ENCODE measurements around the gene PTPRN2. TPM values are rescaled to one million over a fixed set of nuclear protein-coding genes. Genes with fewer than 3 reads are reported as not detected.

PTPRN2 gene
- total and polyA plus RNA-seq, 2 donors (not counting 1 experiment from before 2014, with no cell fraction given): 0.54 to 1.2 TPM

DNA sequence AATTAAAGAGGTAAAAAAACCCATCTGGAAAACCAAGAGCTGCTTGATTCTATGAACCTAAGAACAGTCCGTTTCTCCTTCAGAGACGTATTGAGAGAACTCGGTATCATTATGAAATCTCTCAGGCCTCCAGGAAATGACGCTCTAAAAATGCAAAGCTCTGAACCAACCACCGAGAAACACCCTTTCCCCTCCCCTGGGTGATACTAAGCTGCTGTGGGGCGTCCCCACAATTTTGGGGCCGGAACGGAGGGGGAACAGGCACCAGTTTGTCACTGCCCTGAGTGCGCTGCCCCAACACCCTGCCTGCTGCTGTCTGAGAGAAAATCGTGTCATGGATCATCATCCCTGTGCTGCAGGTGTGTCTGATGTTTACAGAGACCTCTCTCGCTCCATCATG lies 741.4 kb downstream of the PTPRN2 start:
- H3K27ac ChIP-seq (ENCODE audit: insufficient read depth, low read length): no peak overlapping the region
- no peak for TF ChIP-seq EZH2 (IDR thresholded peaks at IDR 0.05; ENCODE audit: low read length, missing control alignments)
- TF ChIP-seq, protein P1, sequence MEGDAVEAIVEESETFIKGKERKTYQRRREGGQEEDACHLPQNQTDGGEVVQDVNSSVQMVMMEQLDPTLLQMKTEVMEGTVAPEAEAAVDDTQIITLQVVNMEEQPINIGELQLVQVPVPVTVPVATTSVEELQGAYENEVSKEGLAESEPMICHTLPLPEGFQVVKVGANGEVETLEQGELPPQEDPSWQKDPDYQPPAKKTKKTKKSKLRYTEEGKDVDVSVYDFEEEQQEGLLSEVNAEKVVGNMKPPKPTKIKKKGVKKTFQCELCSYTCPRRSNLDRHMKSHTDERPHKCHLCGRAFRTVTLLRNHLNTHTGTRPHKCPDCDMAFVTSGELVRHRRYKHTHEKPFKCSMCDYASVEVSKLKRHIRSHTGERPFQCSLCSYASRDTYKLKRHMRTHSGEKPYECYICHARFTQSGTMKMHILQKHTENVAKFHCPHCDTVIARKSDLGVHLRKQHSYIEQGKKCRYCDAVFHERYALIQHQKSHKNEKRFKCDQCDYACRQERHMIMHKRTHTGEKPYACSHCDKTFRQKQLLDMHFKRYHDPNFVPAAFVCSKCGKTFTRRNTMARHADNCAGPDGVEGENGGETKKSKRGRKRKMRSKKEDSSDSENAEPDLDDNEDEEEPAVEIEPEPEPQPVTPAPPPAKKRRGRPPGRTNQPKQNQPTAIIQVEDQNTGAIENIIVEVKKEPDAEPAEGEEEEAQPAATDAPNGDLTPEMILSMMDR (conservative IDR thresholded peaks at IDR 0.05 in 1 of 2, IDR thresholded peaks at IDR 0.05 in 1 of 2; ENCODE audit: low read depth in 1 of 2, low read length in 2 of 2): no peak
- DNase-seq (ENCODE audit: low read depth in 2 of 2): no peak
- no peak overlapping the region for H3K4me3 ChIP-seq (replicated peaks in 1 of 4; ENCODE audit: control extremely low read depth in 1 of 4, insufficient read depth in 1 of 4, low read depth in 3 of 4, low read length in 4 of 4)
- no peaks in the 10 kb centered on the region for H3K36me3 ChIP-seq (ENCODE audit: control insufficient read depth, insufficient read depth, low read length)
- no peaks in the 10 kb centered on the region for H3K27me3 ChIP-seq (ENCODE audit: control insufficient read depth, insufficient read depth, low read length)
- no peaks in the 10 kb centered on the region for H3K9me3 ChIP-seq (ENCODE audit: control insufficient read depth, insufficient read depth, low read depth, low read length)
- H2AFZ ChIP-seq (ENCODE audit: low read length): no peak overlapping the region
- no peaks in the 10 kb centered on the region for H3K4me1 ChIP-seq (ENCODE audit: control insufficient read depth, extremely low read depth, insufficient read depth, low read length)
- no peaks in the 10 kb centered on the region for H4K20me1 ChIP-seq (ENCODE audit: control insufficient read depth, extremely low read depth, insufficient read depth, low read length)
- no peak overlapping the region for H3K9ac ChIP-seq (ENCODE audit: insufficient read depth, low read length)
- H3K4me2 ChIP-seq (ENCODE audit: extremely low read depth, insufficient read depth, low read length): no peak overlapping the region
- no peaks in the 10 kb centered on the region for H3K79me2 ChIP-seq (ENCODE audit: control insufficient read depth, insufficient read depth, low read length)

DNA sequence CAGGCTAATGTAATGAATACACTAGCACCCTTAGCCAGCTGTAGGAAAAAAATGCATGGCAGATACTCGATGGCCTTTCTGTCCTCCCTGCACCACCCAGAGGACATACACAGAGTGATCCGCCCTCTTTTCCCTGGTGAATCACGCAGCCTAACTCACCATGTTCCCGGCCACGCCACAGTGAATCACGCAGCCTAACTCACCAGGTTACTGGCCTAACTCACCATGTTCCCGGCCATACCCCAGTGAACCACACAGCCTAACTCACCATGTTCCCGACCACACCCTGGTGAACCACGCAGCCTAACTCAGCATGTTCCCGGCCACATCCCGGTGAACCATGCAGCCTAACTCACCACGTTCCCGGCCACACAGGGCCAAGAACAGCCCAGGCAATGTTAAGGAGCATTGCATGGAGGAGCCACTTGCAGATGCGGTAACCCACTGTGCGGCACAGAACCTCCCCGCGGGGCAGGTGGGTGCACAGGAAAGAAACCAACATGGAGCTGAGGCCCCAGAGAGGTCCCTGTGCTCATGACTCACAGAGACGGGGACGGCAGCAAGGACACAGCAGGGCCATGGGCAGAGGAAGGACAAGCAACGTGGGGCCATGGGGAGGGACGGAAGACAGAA lies 742.3 kb downstream of the PTPRN2 start:
- H4K20me1 ChIP-seq (ENCODE audit: control insufficient read depth, extremely low read depth, insufficient read depth, low read length): no peaks in the 10 kb centered on the region
- no peak overlapping the region for H3K4me3 ChIP-seq (replicated peaks in 1 of 4; ENCODE audit: control extremely low read depth in 1 of 4, insufficient read depth in 1 of 4, low read depth in 3 of 4, low read length in 4 of 4)
- H3K27ac ChIP-seq (ENCODE audit: insufficient read depth, low read length): no peak overlapping the region
- no peak overlapping the region for H3K4me2 ChIP-seq (ENCODE audit: extremely low read depth, insufficient read depth, low read length)
- no peak overlapping the region for H2AFZ ChIP-seq (ENCODE audit: low read length)
- H3K79me2 ChIP-seq (ENCODE audit: control insufficient read depth, insufficient read depth, low read length): no peaks in the 10 kb centered on the region
- TF ChIP-seq, protein P1 (conservative IDR thresholded peaks at IDR 0.05 in 1 of 2, IDR thresholded peaks at IDR 0.05 in 1 of 2; ENCODE audit: low read depth in 1 of 2, low read length in 2 of 2): no peak
- TF ChIP-seq EZH2 (IDR thresholded peaks at IDR 0.05; ENCODE audit: low read length, missing control alignments): no peak
- H3K9me3 ChIP-seq (ENCODE audit: control insufficient read depth, insufficient read depth, low read depth, low read length): peaks cover under 1% of the 10 kb centered on the region
- no peak overlapping the region for H3K9ac ChIP-seq (ENCODE audit: insufficient read depth, low read length)
- no peaks in the 10 kb centered on the region for H3K36me3 ChIP-seq (ENCODE audit: control insufficient read depth, insufficient read depth, low read length)
- H3K4me1 ChIP-seq (ENCODE audit: control insufficient read depth, extremely low read depth, insufficient read depth, low read length): no peaks in the 10 kb centered on the region
- no peaks in the 10 kb centered on the region for H3K27me3 ChIP-seq (ENCODE audit: control insufficient read depth, insufficient read depth, low read length)
- DNase-seq (ENCODE audit: low read depth in 2 of 2): peak in 1 of 2 donors; percentile 27

DNA sequence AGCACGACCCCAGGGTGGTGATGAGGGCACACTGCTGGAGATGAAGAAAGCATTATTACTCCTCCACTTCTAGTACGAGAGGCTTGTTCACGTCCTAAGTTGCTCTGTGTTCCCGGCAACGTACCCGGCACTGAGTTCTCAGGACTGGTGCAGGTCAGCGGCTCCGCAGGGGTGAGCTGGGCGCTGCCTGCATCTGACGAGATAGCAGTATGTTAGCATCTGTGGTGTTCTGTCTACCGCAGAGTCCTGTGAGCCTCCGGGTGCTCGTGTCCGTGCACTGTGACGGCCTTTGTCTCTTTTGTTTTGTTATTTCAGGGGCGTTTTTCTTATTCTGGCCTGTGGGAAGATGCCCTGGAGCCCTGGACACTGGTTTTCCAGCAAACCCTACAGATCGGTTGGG lies 743.0 kb downstream of the PTPRN2 start:
- Histone ChIP-seq H4K20me1 (ENCODE audit: control insufficient read depth, extremely low read depth, insufficient read depth, low read length) (no peaks in the 10 kb centered on the region), H3K4me3 (replicated peaks in 1 of 4; ENCODE audit: control extremely low read depth in 1 of 4, insufficient read depth in 1 of 4, low read depth in 3 of 4, low read length in 4 of 4) (no peak overlapping the region), H3K27me3 (ENCODE audit: control insufficient read depth, insufficient read depth, low read length) (no peaks in the 10 kb centered on the region), H3K4me1 (ENCODE audit: control insufficient read depth, extremely low read depth, insufficient read depth, low read length) (no peaks in the 10 kb centered on the region), H3K9ac (ENCODE audit: insufficient read depth, low read length) (no peak overlapping the region), H3K4me2 (ENCODE audit: extremely low read depth, insufficient read depth, low read length) (no peak overlapping the region), H3K9me3 (ENCODE audit: control insufficient read depth, insufficient read depth, low read depth, low read length) (peaks cover 7% of the 10 kb centered on the region), H2AFZ (ENCODE audit: low read length) (no peak overlapping the region), H3K36me3 (ENCODE audit: control insufficient read depth, insufficient read depth, low read length) (no peaks in the 10 kb centered on the region), H3K79me2 (ENCODE audit: control insufficient read depth, insufficient read depth, low read length) (no peaks in the 10 kb centered on the region), H3K27ac (ENCODE audit: insufficient read depth, low read length) (no peak overlapping the region)
- TF ChIP-seq, protein P1 (conservative IDR thresholded peaks at IDR 0.05 in 1 of 2, IDR thresholded peaks at IDR 0.05 in 1 of 2; ENCODE audit: low read depth in 1 of 2, low read length in 2 of 2): no peak
- no peak for TF ChIP-seq EZH2 (IDR thresholded peaks at IDR 0.05; ENCODE audit: low read length, missing control alignments)
- DNase-seq (ENCODE audit: low read depth in 2 of 2): no peak

Measured in fibroblast of lung (primary cell).